Muscle layer of colon (tissue), 2 donors: ENCODE measurements around the gene MKX.

Experiments
- H3K27ac ChIP-seq: one replicate; pipeline ENCODE4 v1.7.0; 2013; ENCODE audit warnings: low read depth, mild to moderate bottlenecking, low read length, moderate library complexity
- H3K27me3 ChIP-seq, 2 donors: one replicate each; pipeline ENCODE4 v1.7.0; 2013; ENCODE audit warnings: low read length in 2 of 2, mild to moderate bottlenecking in 2 of 2; ENCODE audit not compliant: insufficient read depth in 2 of 2, control insufficient read depth in 1 of 2
- H3K36me3 ChIP-seq: one replicate; pipeline ENCODE4 v1.7.0; 2013; ENCODE audit warnings: mild to moderate bottlenecking, low read length; ENCODE audit not compliant: insufficient read depth
- H3K4me1 ChIP-seq: one replicate; pipeline ENCODE4 v1.7.0; 2013; ENCODE audit warnings: mild to moderate bottlenecking, low read length; ENCODE audit not compliant: insufficient read depth
- H3K4me3 ChIP-seq, 2 donors: one replicate each; pipeline ENCODE4 v1.7.0; 2013; ENCODE audit warnings: low read length in 2 of 2, low read depth in 1 of 2, mild to moderate bottlenecking in 1 of 2, moderate library complexity in 1 of 2
- H3K9ac ChIP-seq: one replicate; pipeline ENCODE4 v1.7.0; 2013; ENCODE audit warnings: low read length
- H3K9me3 ChIP-seq: one replicate; pipeline ENCODE4 v1.7.0; 2013; ENCODE audit warnings: mild to moderate bottlenecking, low read length
- donor health status: abdominal sarcoma.
- donor health status: Adenocarcinoma of cecum.

The MKX gene

GRCh38 chr10:27624941-27625340 lies 120.7 kb downstream of the MKX start:
- Histone ChIP-seq H3K9ac (no peak overlapping the region), H3K27me3 (no peaks in the 10 kb centered on the region), H3K36me3 (no peaks in the 10 kb centered on the region), H3K9me3 (no peaks in the 10 kb centered on the region), H3K27ac (no peak overlapping the region), H3K4me1 (peaks cover 17% of the 10 kb centered on the region), H3K4me3 (no peak overlapping the region)
